Measurements from ENCODE around the gene ITGA11.

The ITGA11 gene

GRCh38 chr15:68312701-68313204 is 119.2 kb downstream of the ITGA11 start:
- DNase-seq (ENCODE audit: insufficient read length, low spot score) (no peak), FAIRE-seq (no peak)
- TF ChIP-seq POLR2A (IDR thresholded peaks at IDR 0.05; ENCODE audit: low read depth, low read length): no peak

- FAIRE-seq (no peak), DNase-seq (ENCODE audit: insufficient read length, low spot score) (no peak)
- no peak for TF ChIP-seq POLR2A (IDR thresholded peaks at IDR 0.05; ENCODE audit: low read depth, low read length)
These were observed 120.0 kb downstream of the ITGA11 start for GRCh38 chr15:68311859-68312557.

GRCh38 chr15:68311464-68311835 is 120.5 kb downstream of the ITGA11 start:
- no peak for FAIRE-seq
- DNase-seq (ENCODE audit: insufficient read length, low spot score): no peak
- TF ChIP-seq POLR2A (IDR thresholded peaks at IDR 0.05; ENCODE audit: low read depth, low read length): no peak

- no peak for TF ChIP-seq POLR2A (IDR thresholded peaks at IDR 0.05; ENCODE audit: low read depth, low read length)
- no peak for FAIRE-seq
These were observed 121.0 kb downstream of the ITGA11 start for GRCh38 chr15:68310804-68311463.

GRCh38 chr15:68310178-68310803 is 121.7 kb downstream of the ITGA11 start:
- no peak for FAIRE-seq
- DNase-seq (ENCODE audit: insufficient read length, low spot score): no peak
- no peak for TF ChIP-seq POLR2A (IDR thresholded peaks at IDR 0.05; ENCODE audit: low read depth, low read length)

More at GRCh38 chr15:68310804-68311463, 121.0 kb downstream of the ITGA11 start:
- DNase-seq (ENCODE audit: insufficient read length, low spot score): no peak

- no peak for TF ChIP-seq POLR2A (IDR thresholded peaks at IDR 0.05; ENCODE audit: low read depth, low read length)
- DNase-seq (ENCODE audit: insufficient read length, low spot score) (no peak), FAIRE-seq (no peak)
These were observed 122.9 kb downstream of the ITGA11 start for GRCh38 chr15:68309024-68309423.

- DNase-seq (ENCODE audit: insufficient read length, low spot score) (no peak), FAIRE-seq (no peak)
- no peak for TF ChIP-seq POLR2A (IDR thresholded peaks at IDR 0.05; ENCODE audit: low read depth, low read length)
These were observed 124.6 kb downstream of the ITGA11 start for GRCh38 chr15:68307131-68307928.

- no peak for FAIRE-seq
- no peak for TF ChIP-seq POLR2A (IDR thresholded peaks at IDR 0.05; ENCODE audit: low read depth, low read length)
- no peak for DNase-seq (ENCODE audit: insufficient read length, low spot score)
These were observed 126.5 kb downstream of the ITGA11 start for GRCh38 chr15:68305420-68305871.

GRCh38 chr15:68304589-68305337 is 127.2 kb downstream of the ITGA11 start:
- FAIRE-seq (no peak), DNase-seq (ENCODE audit: insufficient read length, low spot score) (no peak)
- no peak for TF ChIP-seq POLR2A (IDR thresholded peaks at IDR 0.05; ENCODE audit: low read depth, low read length)

GRCh38 chr15:68303560-68304436 is 128.2 kb downstream of the ITGA11 start:
- DNase-seq (ENCODE audit: insufficient read length, low spot score) (no peak), FAIRE-seq (no peak)
- no peak for TF ChIP-seq POLR2A (IDR thresholded peaks at IDR 0.05; ENCODE audit: low read depth, low read length)

GRCh38 chr15:68303134-68303533 is 128.8 kb downstream of the ITGA11 start:
- DNase-seq (ENCODE audit: insufficient read length, low spot score) (no peak), FAIRE-seq (no peak)
- no peak for TF ChIP-seq POLR2A (IDR thresholded peaks at IDR 0.05; ENCODE audit: low read depth, low read length)

- no peak for DNase-seq (ENCODE audit: insufficient read length, low spot score)
- no peak for TF ChIP-seq POLR2A (IDR thresholded peaks at IDR 0.05; ENCODE audit: low read depth, low read length)
- FAIRE-seq: no peak
These were observed 129.2 kb downstream of the ITGA11 start for GRCh38 chr15:68302729-68303128.

All from H54 (cell line).